ENCODE results near the gene C17orf67.

C17orf67 gene

GRCh38 chr17:56809106-56809819 is 24.5 kb downstream of the C17orf67 start:
- ATAC-seq, result no peak
- TF ChIP-seq ZC3H10 (CRISPR knock-in tag; IDR thresholded peaks at IDR 0.05) (no peak), POU6F1 (CRISPR knock-in tag; IDR thresholded peaks at IDR 0.05; ENCODE audit: borderline replicate concordance, low read depth) (no peak), TOX (CRISPR knock-in tag; IDR thresholded peaks at IDR 0.05; ENCODE audit: borderline replicate concordance) (no peak), ESRRG (CRISPR knock-in tag; IDR thresholded peaks at IDR 0.05) (no peak), CREB5 (CRISPR knock-in tag; IDR thresholded peaks at IDR 0.05; ENCODE audit: low read depth) (no peak), GLIS3 (CRISPR knock-in tag; IDR thresholded peaks at IDR 0.05) (no peak), ZNF565 (CRISPR knock-in tag; conservative IDR thresholded peaks at IDR 0.05; ENCODE audit: low read depth) (no peak), ZNF8 (CRISPR knock-in tag; IDR thresholded peaks at IDR 0.05) (no peak), RARB (CRISPR knock-in tag; IDR thresholded peaks at IDR 0.05) (no peak), OSR1 (CRISPR knock-in tag; IDR thresholded peaks at IDR 0.05) (no peak), ISL1 (CRISPR knock-in tag; IDR thresholded peaks at IDR 0.05) (no peak)

- TF ChIP-seq BACH2 (CRISPR knock-in tag; IDR thresholded peaks at IDR 0.05; ENCODE audit: borderline replicate concordance) (no peak), GLIS3 (CRISPR knock-in tag; IDR thresholded peaks at IDR 0.05) (no peak), CREB5 (CRISPR knock-in tag; IDR thresholded peaks at IDR 0.05; ENCODE audit: low read depth) (no peak), TSHZ2 (CRISPR knock-in tag; IDR thresholded peaks at IDR 0.05) (no peak), TOX (CRISPR knock-in tag; IDR thresholded peaks at IDR 0.05; ENCODE audit: borderline replicate concordance) (no peak), ZNF8 (CRISPR knock-in tag; IDR thresholded peaks at IDR 0.05) (no peak), PPARA (CRISPR knock-in tag; IDR thresholded peaks at IDR 0.05; ENCODE audit: borderline replicate concordance) (no peak), CSDC2 (CRISPR knock-in tag; IDR thresholded peaks at IDR 0.05) (no peak), OSR1 (CRISPR knock-in tag; IDR thresholded peaks at IDR 0.05) (no peak), ESRRG (CRISPR knock-in tag; IDR thresholded peaks at IDR 0.05) (no peak), RARB (CRISPR knock-in tag; IDR thresholded peaks at IDR 0.05) (no peak), POU6F1 (CRISPR knock-in tag; IDR thresholded peaks at IDR 0.05; ENCODE audit: borderline replicate concordance, low read depth) (no peak), ARNTL (CRISPR knock-in tag; IDR thresholded peaks at IDR 0.05; ENCODE audit: borderline replicate concordance, low read depth) (no peak), ZNF70 (CRISPR knock-in tag; IDR thresholded peaks at IDR 0.05) (no peak), PATZ1 (CRISPR knock-in tag; IDR thresholded peaks at IDR 0.05; ENCODE audit: borderline replicate concordance) (no peak), ISL1 (CRISPR knock-in tag; IDR thresholded peaks at IDR 0.05) (no peak), ZC3H10 (CRISPR knock-in tag; IDR thresholded peaks at IDR 0.05) (no peak), TCF4 (CRISPR knock-in tag; IDR thresholded peaks at IDR 0.05; ENCODE audit: borderline replicate concordance) (no peak)
- ATAC-seq, result no peak
Measured at GRCh38 chr17:56808503-56808902, 25.2 kb downstream of the C17orf67 start.

Measured in SK-N-SH treated with all-trans-retinoic acid at 6 μM for 48 hours (cell line).